ENCODE measurements around the gene FGD4.

FGD4 gene

GRCh38 chr12:32460638-32461037 lies 61.3 kb downstream of the FGD4 start:
- DNase-seq: no peak

- DNase-seq: no peak
Measured at GRCh38 chr12:32462908-32463307, 63.5 kb downstream of the FGD4 start.

GRCh38 chr12:32466187-32466586 lies 66.8 kb downstream of the FGD4 start:
- DNase-seq: no peak

GRCh38 chr12:32466986-32467711 lies 67.8 kb downstream of the FGD4 start:
- no peak for DNase-seq

- DNase-seq: no peak
Measured at GRCh38 chr12:32467959-32468863, 68.9 kb downstream of the FGD4 start.

GRCh38 chr12:32470936-32471470 lies 71.6 kb downstream of the FGD4 start:
- DNase-seq: no peak

GRCh38 chr12:32471591-32472001 lies 72.2 kb downstream of the FGD4 start:
- no peak for DNase-seq

- DNase-seq: no peak
Measured at GRCh38 chr12:32475724-32476123, 76.4 kb downstream of the FGD4 start.

- DNase-seq: no peak
Measured at GRCh38 chr12:32476446-32476845, 77.1 kb downstream of the FGD4 start.

GRCh38 chr12:32477714-32478113 lies 78.4 kb downstream of the FGD4 start:
- no peak for DNase-seq

- no peak for DNase-seq
Measured at GRCh38 chr12:32478166-32478565, 78.8 kb downstream of the FGD4 start.

- DNase-seq: no peak
Measured at GRCh38 chr12:32478858-32479725, 79.7 kb downstream of the FGD4 start.

- no peak for DNase-seq
Measured at GRCh38 chr12:32482226-32482625, 82.9 kb downstream of the FGD4 start.

- DNase-seq: no peak
Measured at GRCh38 chr12:32483499-32483898, 84.1 kb downstream of the FGD4 start.

GRCh38 chr12:32483993-32484392 lies 84.6 kb downstream of the FGD4 start:
- no peak for DNase-seq

GRCh38 chr12:32486158-32486557 lies 86.8 kb downstream of the FGD4 start:
- DNase-seq: no peak

GRCh38 chr12:32488132-32488531 lies 88.8 kb downstream of the FGD4 start:
- no peak for DNase-seq

- no peak for DNase-seq
Measured at GRCh38 chr12:32489070-32489469, 89.7 kb downstream of the FGD4 start.

- no peak for DNase-seq
Measured at GRCh38 chr12:32490801-32491200, 91.4 kb downstream of the FGD4 start.

- no peak for DNase-seq
Measured at GRCh38 chr12:32493282-32493681, 93.9 kb downstream of the FGD4 start.

GRCh38 chr12:32494656-32495055 lies 95.3 kb downstream of the FGD4 start:
- no peak for DNase-seq

- no peak for DNase-seq
Measured at GRCh38 chr12:32496946-32497345, 97.6 kb downstream of the FGD4 start.

- DNase-seq: no peak
Measured at GRCh38 chr12:32497864-32498263, 98.5 kb downstream of the FGD4 start.

Data from activated effector memory CD4-positive, alpha-beta T cell treated with anti-CD3 and anti-CD28 coated beads, Interleukin-2, amount 50 U/mL, for 16 hours (primary cell).